ENCODE measurements around the gene DOK7.
"Not testable (repeated sequence)": the region's sequence is repeated elsewhere in the genome, so short reads cannot be mapped to it uniquely, and the experiment has no call there.

DOK7 gene

DNA sequence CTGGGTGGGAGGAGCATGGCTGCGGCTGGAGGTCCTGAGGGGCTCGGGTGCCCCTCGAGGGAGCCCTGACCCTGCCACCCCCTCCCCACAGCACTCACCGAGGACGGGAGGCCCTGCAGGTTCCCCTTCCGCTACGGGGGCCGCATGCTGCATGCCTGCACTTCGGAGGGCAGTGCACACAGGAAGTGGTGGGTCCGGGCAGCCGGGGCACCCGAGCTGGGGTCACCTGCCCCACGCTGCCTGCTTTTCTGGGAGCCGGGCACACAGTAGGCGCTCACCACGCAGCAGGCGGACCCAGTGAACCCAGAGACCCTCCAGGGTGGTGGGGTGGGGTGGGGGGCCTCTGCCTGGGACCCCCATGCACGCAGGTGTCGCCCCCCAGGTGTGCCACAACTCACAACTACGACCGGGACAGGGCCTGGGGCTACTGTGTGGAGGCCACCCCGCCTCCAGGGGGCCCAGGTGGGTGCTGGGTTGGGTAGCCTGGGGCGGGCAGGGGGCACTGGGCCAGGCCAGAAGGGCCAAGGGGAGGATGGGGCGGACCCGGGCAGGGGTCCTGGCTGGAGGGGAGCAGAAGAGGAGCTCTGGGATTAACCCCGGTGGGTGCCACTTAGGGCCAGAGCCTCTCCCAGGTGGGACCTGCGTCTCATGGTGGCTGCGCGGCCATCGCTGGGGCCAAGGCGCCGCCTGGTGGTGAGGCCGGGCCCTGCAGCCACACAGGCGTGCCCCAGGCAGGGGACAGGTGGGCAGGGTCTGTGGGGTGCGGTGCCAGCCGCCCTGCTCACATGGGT, 20.0 kb upstream of the DOK7 start:
- peak; percentile 40 to 52 for DNase-seq (ENCODE audit: low read depth in 2 of 2)

DNA sequence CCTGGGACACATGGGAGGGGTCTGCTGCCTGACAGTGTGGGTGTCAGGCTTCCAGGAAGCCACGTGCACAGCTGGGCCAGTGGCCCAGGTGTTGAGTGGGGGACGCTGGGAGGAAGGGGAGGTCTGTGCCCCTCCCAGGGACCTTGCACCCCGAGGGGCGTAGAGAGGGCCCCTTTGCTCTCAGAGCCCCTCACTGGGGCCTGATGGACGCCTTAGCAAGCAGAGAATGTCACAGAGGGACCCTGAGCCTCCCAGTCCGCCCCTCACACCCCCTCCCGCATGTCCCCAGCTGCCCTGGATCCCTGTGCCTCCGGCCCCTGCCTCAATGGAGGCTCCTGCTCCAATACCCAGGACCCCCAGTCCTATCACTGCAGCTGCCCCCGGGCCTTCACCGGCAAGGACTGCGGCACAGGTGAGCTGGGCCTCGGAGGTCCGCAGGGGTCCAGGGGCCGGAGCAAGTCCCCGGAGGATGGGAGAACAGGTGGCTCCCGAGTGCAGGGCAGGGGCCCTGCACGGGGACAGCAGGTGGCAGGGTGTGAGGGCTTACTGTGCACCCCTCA, 19.3 kb upstream of the DOK7 start:
- DNase-seq (ENCODE audit: low read depth in 2 of 2), result no peak

DNA sequence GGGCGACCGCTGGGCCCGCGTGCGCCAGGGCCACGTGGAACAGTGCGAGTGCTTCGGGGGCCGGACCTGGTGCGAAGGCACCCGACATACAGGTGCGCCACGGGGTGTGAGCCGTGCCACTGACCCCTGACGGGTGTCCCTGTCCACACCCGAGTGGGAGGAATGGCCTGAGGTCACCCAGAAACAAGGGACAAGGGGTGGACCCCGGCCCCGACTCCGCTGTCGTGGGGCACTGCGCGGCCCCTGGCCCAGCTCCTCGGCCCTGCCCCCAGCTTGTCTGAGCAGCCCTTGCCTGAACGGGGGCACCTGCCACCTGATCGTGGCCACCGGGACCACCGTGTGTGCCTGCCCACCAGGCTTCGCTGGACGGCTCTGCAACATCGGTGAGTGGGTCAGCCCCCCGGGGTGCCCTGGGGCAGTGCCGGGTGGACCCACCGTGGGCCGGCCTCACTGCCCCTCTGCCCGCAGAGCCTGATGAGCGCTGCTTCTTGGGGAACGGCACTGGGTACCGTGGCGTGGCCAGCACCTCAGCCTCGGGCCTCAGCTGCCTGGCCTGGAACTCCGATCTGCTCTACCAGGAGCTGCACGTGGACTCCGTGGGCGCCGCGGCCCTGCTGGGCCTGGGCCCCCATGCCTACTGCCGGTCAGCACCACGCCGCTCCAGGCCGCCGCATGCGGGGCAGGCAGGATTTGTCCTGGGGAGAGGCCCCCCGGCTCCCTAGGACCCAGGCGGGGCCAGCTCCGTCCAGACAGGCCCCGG, 18.6 kb upstream of the DOK7 start:
- DNase-seq (ENCODE audit: low read depth in 2 of 2), result no peak

DNA sequence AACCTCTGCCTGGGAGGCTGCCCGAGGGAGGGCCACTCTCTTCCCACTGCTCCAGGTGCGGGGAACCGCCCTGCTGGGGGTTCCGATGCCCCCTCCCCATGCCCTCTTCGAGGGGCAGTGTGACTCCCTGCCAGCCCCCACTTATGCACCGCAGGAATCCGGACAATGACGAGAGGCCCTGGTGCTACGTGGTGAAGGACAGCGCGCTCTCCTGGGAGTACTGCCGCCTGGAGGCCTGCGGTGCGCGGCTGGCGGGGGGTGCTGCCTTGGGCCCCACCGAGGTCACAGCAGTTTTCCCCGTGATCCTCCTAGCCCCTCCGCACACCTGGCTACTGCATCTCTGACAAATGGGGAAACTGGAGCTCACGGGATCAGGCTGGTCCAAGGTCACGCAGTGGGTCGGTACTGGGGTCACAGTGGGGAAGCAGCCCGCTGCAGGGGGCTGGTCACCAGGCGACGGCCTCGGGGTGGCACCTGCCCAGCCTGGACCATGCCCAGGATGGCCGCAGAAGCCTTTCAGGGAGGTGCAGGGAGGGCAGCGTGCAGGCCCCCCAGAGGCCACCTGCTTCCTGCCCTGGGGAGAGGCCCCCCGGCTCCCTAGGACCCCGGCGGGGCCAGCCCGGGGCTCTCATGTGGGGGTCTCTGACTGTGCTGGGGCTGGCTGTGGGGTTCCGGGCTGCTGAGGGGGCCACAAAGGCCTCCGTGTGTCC, 17.8 kb upstream of the DOK7 start:
- DNase-seq (ENCODE audit: low read depth in 2 of 2), result no peak

DNA sequence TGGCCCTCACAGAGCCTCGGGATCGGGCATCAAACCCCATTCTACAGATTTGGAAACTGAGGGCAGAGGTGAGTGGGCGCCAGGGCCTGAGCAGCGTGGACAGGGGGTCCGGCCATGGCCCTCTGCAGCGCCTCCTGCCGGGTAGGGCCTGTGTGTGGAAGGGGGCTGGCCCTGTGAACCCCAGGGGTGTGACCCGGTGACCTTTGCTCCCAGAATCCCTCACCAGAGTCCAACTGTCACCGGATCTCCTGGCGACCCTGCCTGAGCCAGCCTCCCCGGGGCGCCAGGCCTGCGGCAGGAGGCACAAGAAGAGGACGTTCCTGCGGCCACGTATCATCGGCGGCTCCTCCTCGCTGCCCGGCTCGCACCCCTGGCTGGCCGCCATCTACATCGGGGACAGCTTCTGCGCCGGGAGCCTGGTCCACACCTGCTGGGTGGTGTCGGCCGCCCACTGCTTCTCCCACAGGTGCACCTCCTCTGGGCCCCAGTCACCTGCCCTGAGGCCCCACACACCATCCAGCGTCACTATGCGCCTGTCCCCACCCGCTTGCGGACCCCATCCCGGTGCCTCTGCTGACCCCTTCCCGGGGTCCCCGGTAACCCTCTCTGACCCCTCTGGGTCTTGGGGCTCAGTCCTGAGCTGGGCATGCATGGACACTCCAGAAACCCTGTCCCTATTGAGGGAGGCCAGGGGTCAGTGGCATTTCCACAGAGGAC, 17.1 kb upstream of the DOK7 start:
- DNase-seq (ENCODE audit: low read depth in 2 of 2), result no peak

DNA sequence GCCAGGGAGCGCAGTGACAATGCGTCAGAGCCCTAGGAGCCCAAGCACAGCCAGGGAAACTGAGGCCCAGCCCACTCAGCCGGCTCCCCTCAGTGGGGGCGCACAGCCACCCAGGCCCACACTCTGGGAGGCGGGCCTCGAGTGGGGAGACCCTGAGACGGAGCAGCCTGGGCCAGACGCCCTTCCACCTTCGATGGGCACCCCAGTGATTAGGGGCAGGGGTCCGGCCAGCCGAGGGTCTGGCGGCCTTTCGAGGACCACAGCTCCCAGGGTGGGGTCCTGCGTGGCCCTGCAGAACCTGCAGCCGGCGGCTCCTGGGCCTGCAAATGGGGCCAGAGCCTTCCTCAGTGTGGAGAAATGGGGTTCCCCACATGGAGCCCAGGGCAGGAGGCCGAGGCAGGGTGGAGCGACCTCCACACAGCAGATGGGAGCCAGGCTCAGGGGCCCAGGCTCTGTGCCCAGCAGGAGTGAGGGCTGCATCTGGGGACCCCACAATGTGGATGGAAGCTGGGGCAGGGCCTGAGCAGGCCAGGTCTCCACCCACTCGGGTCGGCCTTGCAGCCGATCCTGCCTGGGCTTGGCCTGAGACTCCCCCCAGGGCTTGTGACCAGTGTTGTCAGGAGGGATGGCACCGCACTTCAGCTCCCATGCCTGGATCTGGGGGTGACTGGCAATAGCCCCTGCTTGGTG, 16.3 kb upstream of the DOK7 start:
- DNase-seq (ENCODE audit: low read depth in 2 of 2), result no peak

DNA sequence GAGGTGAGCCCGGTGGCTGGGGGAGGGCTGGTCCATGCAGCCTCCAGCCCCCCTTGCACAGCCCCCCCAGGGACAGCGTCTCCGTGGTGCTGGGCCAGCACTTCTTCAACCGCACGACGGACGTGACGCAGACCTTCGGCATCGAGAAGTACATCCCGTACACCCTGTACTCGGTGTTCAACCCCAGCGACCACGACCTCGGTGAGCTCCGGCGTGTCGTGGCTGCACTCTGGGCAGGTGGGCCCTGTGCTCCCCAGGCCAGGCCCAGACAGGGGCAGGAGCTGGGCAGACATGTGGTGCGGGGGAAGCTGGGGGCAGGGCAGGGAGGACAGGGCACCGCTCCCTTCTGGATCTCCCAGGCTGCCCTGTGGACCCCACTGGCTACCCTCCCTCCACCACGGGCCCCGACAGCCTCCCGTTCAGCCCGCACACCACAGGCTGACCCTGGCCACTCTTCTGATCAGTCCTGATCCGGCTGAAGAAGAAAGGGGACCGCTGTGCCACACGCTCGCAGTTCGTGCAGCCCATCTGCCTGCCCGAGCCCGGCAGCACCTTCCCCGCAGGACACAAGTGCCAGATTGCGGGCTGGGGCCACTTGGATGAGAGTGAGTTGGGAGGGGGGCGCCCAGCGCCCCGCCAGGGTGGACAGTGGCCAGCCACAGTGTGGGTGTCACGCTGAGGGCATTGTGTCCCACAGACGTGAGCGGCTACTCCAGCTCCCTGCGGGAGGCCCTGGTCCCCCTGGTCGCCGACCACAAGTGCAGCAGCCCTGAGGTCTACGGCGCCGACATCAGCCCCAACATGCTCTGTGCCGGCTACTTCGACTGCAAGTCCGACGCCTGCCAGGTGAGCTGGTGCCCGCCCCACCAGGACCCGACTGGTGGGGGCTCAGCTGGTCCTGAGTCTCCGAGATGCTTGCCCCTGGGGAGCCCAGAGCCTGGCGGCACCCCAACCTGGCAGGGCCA, 15.4 kb upstream of the DOK7 start:
- no peak for DNase-seq (ENCODE audit: low read depth in 2 of 2)

DNA sequence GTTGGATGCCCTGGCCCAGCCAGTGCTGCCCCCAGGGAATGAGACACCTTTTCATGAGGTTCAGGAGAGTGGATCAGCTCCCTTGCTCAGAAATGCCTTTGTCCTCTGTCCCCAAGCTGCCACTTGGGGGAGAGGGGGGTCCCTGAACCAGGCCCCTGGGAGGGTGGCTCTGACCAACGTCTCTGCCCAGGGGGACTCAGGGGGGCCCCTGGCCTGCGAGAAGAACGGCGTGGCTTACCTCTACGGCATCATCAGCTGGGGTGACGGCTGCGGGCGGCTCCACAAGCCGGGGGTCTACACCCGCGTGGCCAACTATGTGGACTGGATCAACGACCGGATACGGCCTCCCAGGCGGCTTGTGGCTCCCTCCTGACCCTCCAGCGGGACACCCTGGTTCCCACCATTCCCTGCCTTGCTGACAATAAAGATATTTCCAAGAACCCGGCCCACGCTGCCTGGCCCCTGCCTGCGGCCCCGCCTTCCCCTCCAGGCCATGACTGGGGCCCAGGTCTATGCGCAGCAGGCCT, 14.0 kb upstream of the DOK7 start:
- no peak for DNase-seq (ENCODE audit: low read depth in 2 of 2)

DNA sequence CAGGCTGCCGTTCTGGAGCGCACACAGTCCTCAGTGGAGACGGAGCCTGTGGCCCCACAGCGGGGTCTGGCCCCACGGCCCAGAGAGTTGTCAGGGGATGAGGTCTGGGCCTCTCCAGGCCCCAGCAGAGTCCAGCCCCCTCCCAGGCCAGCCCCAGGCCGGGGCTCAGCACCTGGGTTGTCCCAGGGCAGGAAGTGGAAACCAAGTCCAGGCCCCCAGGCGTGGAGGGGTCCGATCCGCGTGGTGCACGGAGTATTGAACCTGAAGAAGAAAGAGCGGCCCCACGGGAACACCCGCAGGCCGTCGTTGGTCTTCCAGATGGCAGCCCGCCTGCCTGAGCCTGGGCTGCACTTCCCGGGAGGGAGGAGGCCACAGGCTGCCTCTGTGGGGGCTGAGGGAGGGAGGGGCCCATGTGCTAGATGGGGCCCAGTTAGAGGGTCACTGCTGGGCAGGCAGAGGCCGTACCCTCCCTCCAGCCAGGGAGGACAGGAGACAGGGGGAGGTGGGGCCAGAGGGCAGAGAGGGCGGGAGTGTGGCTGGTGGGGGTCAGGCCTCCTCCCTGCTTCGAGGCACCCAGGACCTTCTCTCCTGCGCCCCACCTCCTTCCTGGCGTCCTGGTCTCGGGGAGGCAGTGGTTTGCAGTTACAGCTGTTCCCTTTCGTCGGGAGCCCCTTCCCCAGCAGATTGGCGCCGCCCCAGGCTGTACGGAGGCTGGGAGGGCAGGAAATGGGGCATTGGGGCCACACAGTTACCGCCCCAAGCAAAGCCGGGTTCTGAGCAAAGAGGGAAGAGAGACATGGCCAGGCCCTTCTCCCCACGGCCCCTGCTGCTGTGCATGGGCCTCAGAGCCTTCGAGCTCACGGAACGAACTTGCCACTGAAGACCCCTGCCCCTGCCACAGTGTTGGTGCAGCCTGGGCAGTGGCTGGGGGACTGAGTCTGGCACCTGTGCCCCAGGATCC, 13.3 kb upstream of the DOK7 start:
- DNase-seq (ENCODE audit: low read depth in 2 of 2), result no peak

DNA sequence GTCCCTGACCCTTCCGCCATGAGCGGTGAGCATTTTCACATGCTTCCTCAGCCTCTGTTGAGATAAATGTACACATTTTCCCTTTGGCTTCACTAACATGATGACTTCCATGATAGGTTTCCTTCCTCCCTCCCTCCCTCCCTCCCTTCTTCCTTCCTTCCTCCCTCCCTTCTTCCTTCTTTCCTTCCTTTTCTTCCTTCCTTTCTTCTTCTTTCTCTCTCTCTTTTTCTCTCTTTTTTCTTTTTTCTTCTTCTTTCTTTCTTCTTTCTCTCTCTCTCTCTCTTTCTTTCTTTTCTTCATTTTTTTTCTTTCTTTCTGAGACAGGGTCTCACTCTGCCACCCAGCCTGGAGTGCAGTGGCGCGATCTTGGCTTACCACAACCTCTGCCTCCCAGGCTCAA, 12.5 kb upstream of the DOK7 start:
- no peak for DNase-seq (ENCODE audit: low read depth in 2 of 2)

DNA sequence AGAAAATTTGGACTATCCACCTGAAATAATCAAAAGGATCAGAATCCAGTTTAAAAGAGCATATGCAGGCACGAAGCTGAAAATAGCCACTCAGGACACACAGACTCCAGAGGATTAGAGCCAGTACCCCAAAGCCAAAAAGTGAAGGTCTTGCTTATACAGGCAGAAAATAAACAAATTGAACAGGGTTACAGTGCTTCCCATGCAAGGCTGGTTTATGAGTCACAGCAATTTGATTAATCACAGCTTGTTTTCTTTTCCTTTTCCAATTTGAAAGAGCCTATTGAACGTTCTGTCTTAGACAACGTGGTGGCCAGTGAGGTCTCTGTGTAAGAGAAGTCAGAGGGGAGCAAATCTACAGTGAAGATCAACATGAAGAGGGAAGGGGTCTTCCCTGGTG, 11.2 kb upstream of the DOK7 start:
- DNase-seq (ENCODE audit: low read depth in 2 of 2), result no peak

DNA sequence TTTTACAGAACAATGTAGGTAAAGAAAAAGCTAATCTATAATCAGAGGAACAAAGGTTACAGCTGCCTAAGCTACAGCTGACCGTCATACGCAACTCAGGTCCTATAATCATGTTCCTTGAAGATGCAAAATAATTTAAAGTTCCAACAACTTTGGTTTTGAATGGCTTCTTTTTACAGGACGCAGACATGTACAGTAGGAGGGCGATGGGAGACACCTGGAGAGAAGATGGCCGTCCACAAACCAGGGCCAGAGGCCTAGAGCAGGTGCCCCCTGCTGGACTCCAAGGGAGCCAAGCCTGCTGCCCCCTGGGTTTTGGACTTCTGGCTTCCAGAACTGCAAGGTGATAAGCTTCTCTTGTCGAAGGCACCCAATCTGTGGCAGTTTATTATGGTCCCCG, 10.7 kb upstream of the DOK7 start:
- DNase-seq (ENCODE audit: low read depth in 2 of 2), result no peak

DNA sequence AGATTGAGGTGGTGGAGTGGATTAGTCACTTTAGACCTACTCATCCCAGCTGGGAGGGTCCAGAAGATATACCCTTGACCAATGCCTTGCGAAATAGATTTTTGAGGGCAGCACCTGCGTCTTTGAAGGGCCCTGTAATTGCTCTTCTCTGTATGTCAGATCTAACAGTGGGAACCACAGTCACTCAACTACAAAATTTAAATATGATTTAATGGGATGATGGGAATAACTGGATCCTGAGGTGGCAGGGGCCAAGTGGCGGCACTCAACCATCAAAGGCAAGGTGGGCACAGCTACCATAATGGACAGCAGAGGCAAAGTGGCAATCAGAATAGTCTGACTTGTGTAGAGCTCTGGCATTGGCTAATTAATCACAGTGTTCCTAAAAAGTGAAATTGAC, 7.5 kb upstream of the DOK7 start:
- DNase-seq (ENCODE audit: low read depth in 2 of 2), result not testable (repeated sequence)

DNA sequence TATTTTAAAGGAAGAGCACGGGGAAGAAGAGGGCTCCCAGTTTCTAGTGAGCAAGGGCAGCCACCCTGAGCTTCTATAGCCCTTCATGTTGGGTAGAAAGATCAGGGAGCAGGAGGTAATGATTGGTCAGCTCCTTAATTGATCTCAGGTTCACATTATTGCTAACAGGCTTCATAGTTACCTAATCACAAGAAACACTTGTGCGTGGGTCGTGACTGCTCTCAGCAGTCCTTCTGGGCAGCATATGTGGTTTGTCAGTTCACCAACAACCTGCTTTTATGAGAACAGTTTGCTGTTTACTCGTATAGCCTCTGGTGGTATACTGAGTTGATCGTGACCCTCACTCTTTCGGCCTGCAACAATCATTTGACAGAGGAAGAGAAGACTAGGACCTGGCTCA, 4.7 kb upstream of the DOK7 start:
- DNase-seq (ENCODE audit: low read depth in 2 of 2), result no peak

DNA sequence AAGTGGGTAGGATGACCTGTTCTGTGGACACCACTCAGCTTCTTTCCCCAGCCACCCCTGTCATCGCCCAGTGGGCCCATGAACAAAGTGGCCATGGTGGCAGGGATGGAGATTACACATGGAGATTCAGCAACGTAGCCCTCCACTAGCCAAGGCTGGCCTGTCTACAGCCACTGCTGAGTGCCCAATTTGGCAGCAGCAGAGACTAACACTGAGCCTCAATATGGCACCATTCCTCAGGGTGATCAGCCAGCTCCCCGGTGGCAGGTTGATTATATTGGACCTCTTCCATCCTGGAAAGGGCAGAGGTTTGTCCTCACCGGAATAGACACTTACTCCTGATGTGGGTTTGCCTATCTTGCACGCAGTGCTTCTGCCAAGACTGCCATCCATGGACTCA, 4.0 kb upstream of the DOK7 start:
- not testable (repeated sequence) for DNase-seq (ENCODE audit: low read depth in 2 of 2)

DNA sequence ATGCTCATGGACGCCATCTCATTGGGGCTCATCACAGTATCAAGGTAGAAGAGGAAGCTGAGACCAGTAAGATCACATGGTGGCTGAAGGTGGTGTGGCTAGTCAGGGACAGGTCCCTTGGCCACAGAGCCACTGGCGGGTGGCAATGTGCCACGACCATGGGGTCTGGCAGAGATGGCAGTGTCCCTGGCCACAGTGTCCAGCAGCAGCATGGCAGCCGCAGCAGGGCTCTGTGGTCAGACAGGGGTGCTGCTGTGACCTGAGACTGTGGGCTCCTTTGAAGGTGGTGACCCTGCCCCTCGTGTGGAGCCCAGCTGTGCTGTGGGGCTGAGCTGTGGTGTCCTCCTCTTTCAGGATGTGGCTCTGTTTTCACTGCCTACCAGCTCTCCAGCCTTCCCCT, 2.2 kb upstream of the DOK7 start:
- DNase-seq (ENCODE audit: low read depth in 2 of 2), result no peak

DNA sequence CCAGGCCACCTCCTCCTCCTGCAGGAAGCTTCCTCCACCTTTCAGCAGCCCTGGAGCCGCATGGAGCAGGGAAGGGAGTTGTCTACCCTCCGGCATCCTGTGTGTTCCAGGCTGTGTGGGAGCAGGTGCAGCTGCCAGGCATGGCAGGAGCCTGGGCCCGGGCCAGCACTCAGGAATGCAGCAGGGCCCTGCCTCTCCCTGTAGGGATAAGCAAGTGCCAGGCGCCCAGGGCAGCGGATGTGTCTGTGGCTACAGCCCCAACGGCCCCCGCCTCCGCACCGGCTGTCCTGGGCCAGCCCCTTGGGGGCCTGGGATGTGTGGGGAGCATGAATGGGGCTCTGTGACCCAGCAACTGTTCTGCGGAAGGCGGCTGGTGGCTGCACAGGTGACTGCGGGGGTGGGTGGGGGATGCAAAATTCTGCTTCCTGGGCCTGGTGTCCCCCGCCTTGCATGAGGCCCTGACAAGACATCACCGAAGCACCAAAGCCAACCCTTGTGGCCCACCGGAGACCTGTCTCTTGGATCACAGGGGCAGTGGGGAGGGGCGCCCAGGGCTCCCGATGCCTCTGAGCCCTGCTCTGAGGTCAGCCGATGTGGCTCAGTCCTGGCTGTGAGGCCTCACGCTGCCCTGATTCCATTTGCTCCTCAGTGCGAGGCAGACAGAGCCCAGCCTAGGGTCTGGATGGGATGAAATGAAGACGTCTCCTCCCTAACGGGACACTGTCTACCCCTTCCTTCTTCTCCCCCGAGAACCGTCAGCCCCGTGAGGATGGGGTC, 1.4 kb upstream of the DOK7 start:
- DNase-seq (ENCODE audit: low read depth in 2 of 2), result no peak

DNA sequence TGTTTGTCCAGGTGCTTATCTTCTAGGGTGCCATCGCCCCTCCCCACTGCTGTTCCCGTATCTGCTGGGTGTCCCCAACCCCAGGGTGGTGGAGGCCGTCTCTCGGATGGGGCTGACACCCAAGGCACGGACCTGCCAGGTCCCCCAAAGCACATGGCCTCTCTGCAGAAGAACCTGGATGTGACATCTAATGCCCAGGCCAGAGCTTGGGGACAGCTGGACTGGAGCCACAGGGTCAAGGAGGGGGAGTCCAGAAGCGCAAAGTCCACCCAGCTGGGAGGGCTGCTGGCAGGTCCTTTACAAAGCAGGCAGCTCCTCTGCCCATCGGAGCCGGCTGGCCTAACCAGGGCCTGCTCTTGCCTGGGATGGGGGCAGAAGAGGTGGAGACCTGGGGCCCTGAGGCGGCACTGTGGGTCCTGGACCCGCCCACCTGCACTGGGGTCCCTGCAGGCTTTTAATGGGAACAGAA, 751 bp upstream of the DOK7 start:
- no peak for DNase-seq (ENCODE audit: low read depth in 2 of 2)
